CD4-positive, CD25-positive, alpha-beta regulatory T cell (primary cell): Measurements from ENCODE around the gene FOXP1. TPM values are rescaled to one million over a fixed set of nuclear protein-coding genes. Genes with fewer than 3 reads are reported as not detected.
A peak's percentile ranks its signal among the peaks of the same experiment; 100 is the strongest.

Source experiments
- ATAC-seq, 2 donors: fragments of 150-1000 bp; cut with Tn5 transposase; one replicate each; pipeline ENCODE4 v1.10.0; 2021; ENCODE audit warnings: low read depth in 2 of 2, moderate number of reproducible peaks in 2 of 2, moderate library complexity in 1 of 2
- DNase-seq, 3 donors: peaks; one replicate each; pipeline versions ENCODE4 v3.0.0 to v3.0.0-alpha.2; 2012 to 2022; ENCODE audit warnings: mixed read lengths in 1 of 3
- H3K27ac ChIP-seq: one replicate; pipeline ENCODE4 v1.7.0; 2013; ENCODE audit warnings: mild to moderate bottlenecking, low read length; ENCODE audit not compliant: insufficient read depth, poor library complexity, severe bottlenecking
- H3K27me3 ChIP-seq: one replicate; pipeline ENCODE4 v1.7.0; 2013; ENCODE audit warnings: low read length; ENCODE audit not compliant: control insufficient read depth, insufficient read depth
- H3K36me3 ChIP-seq: one replicate; pipeline ENCODE4 v1.7.0; 2013; ENCODE audit warnings: mild to moderate bottlenecking, low read length, moderate library complexity; ENCODE audit not compliant: control insufficient read depth, insufficient read depth
- H3K4me1 ChIP-seq: 2 replicates; pipeline ENCODE4 v1.7.0; 2013; ENCODE audit warnings: mild to moderate bottlenecking, low read length; ENCODE audit not compliant: insufficient read depth, control insufficient read depth, poor library complexity, severe bottlenecking
- H3K4me3 ChIP-seq: one replicate; pipeline ENCODE4 v1.7.0; 2013; ENCODE audit warnings: low read depth, mild to moderate bottlenecking, low read length, moderate library complexity
- H3K9me3 ChIP-seq, 2 experiments: 1 replicate in 1 of 2; 2 replicates in 1 of 2; pipeline ENCODE4 v1.7.0; 2013; ENCODE audit warnings: low read length in 2 of 2, mild to moderate bottlenecking in 1 of 2, moderate library complexity in 1 of 2; ENCODE audit not compliant: control insufficient read depth in 2 of 2
- H3K27ac Mint-ChIP-seq, 3 donors: one replicate each; pipeline ENCODE4 v1.8.0; 2020 to 2022; ENCODE audit warnings: mild to moderate bottlenecking in 3 of 3, mixed read lengths in 3 of 3, moderate library complexity in 2 of 3
- H3K27me3 Mint-ChIP-seq: one replicate; pipeline ENCODE4 v1.8.0; 2022; ENCODE audit warnings: mild to moderate bottlenecking, mixed read lengths
- H3K36me3 Mint-ChIP-seq: one replicate; pipeline ENCODE4 v1.8.0; 2020; ENCODE audit warnings: mixed read lengths
- H3K4me1 Mint-ChIP-seq, 4 donors: one replicate each; pipeline ENCODE4 v1.8.0; 2020 to 2022; ENCODE audit warnings: mixed read lengths in 4 of 4, mild to moderate bottlenecking in 1 of 4
- H3K4me3 Mint-ChIP-seq, 4 donors: one replicate each; pipeline ENCODE4 v1.8.0; 2020 to 2022; ENCODE audit warnings: mild to moderate bottlenecking in 4 of 4, mixed read lengths in 4 of 4, moderate library complexity in 3 of 4
- H3K9me3 Mint-ChIP-seq, 7 donors: one replicate each; pipeline ENCODE4 v1.8.0; 2020 to 2022; ENCODE audit warnings: mixed read lengths in 7 of 7, mild to moderate bottlenecking in 3 of 7, moderate library complexity in 2 of 7
- polyA plus RNA-seq, 4 donors: library from polyadenylated mRNA; unstranded; fragments of 300-500 nt; fragmentation: Illumina TruSeq; gene quantifications; one replicate each; pipeline ENCODE4 v1.2.3, GENCODE V29; 2021
- total RNA-seq: library from RNA; stranded (reverse); gene quantifications from one replicate; pipeline ENCODE4 v1.2.3, GENCODE V29; 2022

Gene FOXP1
- total and polyA plus RNA-seq, 5 donors from 2014 or later = 301 to 599 (median 346) TPM

DNA sequence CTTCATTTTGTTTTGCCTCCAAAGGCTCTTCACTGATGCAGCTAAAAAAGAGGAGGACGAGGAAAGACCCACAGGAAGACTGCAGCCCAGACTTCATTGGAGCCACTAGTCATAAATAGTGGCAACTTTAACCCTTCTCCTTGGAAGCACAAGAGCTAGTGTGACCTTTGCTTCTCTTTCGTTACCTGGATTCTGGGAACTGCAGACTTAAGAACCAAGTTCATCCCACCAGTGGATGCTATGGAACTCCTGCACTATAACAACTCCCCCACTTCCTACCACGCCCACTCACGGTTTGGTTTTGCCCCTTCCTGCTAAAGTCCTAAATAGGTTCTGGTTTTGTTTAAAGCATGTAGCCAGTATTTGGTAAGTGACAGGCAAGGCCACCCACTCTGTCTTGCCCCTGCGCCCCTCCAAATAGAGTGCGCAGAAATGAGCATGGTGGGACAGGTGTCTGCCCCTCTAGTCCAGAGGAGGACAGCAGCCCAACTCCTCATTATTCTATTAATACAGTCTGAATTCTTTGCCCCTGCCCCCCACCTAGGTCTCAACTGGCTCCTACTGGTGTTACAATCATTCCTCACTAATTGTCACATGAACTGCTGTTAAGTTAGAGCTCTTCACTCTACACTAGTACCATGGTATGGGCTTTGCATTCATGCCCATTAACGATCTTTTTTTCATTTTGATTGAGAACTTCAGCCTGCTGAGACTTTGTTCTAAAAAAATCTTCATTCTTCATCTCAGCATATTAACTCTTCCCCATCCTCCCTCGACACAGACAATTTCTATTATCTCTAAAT lies 504.6 kb downstream of the FOXP1 start:
- H3K4me1 ChIP-seq = peaks cover 55% of the 10 kb centered on the region
- peak in 1 of 3 donors; percentile 58 for DNase-seq

DNA sequence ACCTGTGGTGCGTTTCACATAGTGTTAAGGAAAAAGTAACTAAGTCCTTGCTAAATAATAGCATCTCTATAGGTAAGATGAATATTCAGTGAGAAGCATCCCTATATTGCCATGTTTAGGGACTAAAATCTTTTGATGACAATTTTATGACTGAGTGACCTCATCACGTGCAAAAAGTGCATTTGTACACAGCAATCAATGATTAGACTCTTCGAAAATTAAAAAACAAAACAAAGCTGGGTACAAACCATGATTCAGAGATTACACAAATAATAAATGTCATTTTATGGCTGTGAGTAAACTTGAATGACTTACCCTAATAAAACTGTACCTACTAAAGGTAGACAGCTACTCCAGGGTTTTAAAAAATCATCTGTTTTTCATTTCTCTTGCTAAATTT lies 505.3 kb downstream of the FOXP1 start:
- Histone ChIP-seq H3K27ac (peak overlapping the region; percentile 64), H3K27me3 (no peaks in the 10 kb centered on the region), H3K4me3 (no peak overlapping the region), H3K36me3 (peaks cover 21% of the 10 kb centered on the region), H3K4me1 (peaks cover 52% of the 10 kb centered on the region), H3K9me3 (no peaks in the 10 kb centered on the region)
- no peaks in the 10 kb centered on the region for H3K27me3 Mint-ChIP-seq
- H3K9me3 Mint-ChIP-seq = peaks cover 0 to 1% (median 0%) of the 10 kb centered on the region in 7 donors
- peak overlapping the region; percentile 81 to 97 (median 83) for H3K27ac Mint-ChIP-seq
- peaks cover 57 to 90% (median 75%) of the 10 kb centered on the region in 4 donors for H3K4me1 Mint-ChIP-seq
- no peak for ATAC-seq
- peak overlapping the region; percentile 37 to 77 (median 58) for H3K4me3 Mint-ChIP-seq
- no peak for DNase-seq
- H3K36me3 Mint-ChIP-seq = peaks cover 18% of the 10 kb centered on the region

More for the DNA sequence above, 504.6 kb downstream of the FOXP1 start:
- Histone ChIP-seq H3K4me3 (peak overlapping the region; percentile 38), H3K27me3 (no peaks in the 10 kb centered on the region), H3K27ac (peak overlapping the region; percentile 64), H3K9me3 (no peaks in the 10 kb centered on the region), H3K36me3 (peaks cover 20% of the 10 kb centered on the region)
- Mint-ChIP-seq H3K4me3 (peak overlapping the region in 3 of 4 donors; percentile 37 to 77 (median 68)), H3K36me3 (peaks cover 18% of the 10 kb centered on the region), H3K4me1 (peaks cover 58 to 90% (median 76%) of the 10 kb centered on the region in 4 donors), H3K9me3 (peaks cover 0 to 1% (median 0%) of the 10 kb centered on the region in 7 donors), H3K27ac (peak overlapping the region; percentile 81 to 95 (median 83)), H3K27me3 (no peaks in the 10 kb centered on the region)
- ATAC-seq = peak in 1 of 2 donors; percentile 29

DNA sequence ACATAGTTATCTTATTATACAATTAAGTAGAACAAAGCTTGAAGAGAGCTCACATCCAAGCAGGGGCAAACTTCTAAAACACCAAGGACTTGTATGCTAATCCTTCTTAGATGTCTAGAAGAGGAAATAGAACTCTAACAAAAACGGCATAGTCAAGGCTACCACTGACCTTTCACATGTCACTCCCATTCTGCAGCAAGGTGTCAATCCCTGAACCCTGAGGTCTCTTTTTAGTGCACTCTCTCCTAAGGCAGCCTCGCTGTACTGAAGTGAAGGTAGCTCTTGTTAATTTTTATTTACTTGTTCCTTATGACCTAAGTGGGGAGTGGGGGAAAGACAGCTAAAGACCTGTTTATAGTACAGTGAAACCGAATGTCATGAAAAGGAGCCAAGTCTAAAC lies 506.5 kb downstream of the FOXP1 start:
- Histone ChIP-seq H3K36me3 (peaks cover 16% of the 10 kb centered on the region), H3K9me3 (no peaks in the 10 kb centered on the region), H3K27me3 (no peaks in the 10 kb centered on the region), H3K4me3 (peak overlapping the region; percentile 9), H3K4me1 (peaks cover 49% of the 10 kb centered on the region), H3K27ac (peak overlapping the region; percentile 10)
- Mint-ChIP-seq H3K4me3 (peak overlapping the region in 2 of 4 donors; percentile 37 to 41), H3K27ac (peak overlapping the region; percentile 81 to 97 (median 83)), H3K4me1 (peaks cover 55 to 91% (median 73%) of the 10 kb centered on the region in 4 donors), H3K27me3 (no peaks in the 10 kb centered on the region), H3K9me3 (peaks cover 0 to 2% (median 0%) of the 10 kb centered on the region in 7 donors), H3K36me3 (peaks cover 16% of the 10 kb centered on the region)
- no peak for ATAC-seq
- no peak for DNase-seq

DNA sequence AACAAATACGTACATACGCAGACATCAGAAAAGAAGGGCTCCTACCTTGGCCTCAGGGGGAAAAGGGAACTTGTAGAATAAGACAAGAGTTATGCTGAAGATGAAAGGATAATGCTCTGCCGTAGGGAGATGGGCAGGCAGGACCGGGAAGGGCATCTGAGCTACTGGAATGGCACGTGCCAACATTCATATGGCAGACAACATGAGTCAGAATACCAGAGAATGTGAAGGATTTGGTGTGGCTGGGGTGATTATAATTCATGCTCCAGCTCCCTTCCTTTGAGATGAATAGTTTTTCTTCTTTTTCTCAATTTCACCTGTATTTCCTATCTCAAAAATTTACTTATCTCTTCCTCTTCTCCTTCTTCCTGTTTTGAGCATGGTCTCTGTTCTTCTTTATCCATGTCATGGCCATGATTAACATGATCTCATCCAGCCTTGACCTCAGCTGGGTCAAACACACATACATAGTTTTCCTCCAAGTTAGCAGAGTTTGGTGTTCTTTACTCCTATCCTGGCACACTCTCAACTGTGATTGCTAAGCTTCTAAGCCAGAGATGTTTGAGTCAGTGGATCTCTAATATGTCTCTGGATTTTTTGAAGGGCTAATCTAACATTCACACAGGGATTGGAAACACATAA lies 507.0 kb downstream of the FOXP1 start:
- H3K4me3 Mint-ChIP-seq = peak overlapping the region in 3 of 4 donors; percentile 37 to 84 (median 41)

DNA sequence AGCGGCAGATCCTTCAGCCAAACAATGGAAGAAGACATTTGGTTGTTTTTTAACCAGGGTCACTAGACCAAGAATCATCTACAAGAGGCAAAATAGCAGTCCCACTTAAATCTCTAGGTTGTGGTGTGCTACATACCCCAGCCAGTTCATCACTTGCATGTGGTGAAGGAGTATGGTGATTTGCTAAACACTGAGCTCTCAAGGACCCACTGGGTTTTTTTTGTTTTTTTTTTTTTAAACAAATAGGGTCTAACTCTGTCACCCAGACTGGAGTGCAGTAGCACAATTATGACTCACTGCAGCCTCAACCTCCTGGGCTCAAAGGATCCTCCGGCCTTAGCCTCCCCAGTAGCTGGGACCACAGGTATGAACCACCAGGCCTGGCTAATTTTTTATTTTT lies 508.0 kb downstream of the FOXP1 start:
- Histone ChIP-seq H3K4me3 (no peak overlapping the region), H3K27me3 (no peaks in the 10 kb centered on the region), H3K27ac (no peak overlapping the region), H3K36me3 (peaks cover 16% of the 10 kb centered on the region), H3K9me3 (no peaks in the 10 kb centered on the region), H3K4me1 (peaks cover 40% of the 10 kb centered on the region)
- Mint-ChIP-seq H3K4me3 (no peak overlapping the region), H3K36me3 (peaks cover 16% of the 10 kb centered on the region), H3K9me3 (peaks cover 0 to 2% (median 0%) of the 10 kb centered on the region in 7 donors), H3K27me3 (no peaks in the 10 kb centered on the region), H3K27ac (peak overlapping the region; percentile 57 to 83 (median 81)), H3K4me1 (peaks cover 43 to 95% (median 70%) of the 10 kb centered on the region in 4 donors)
- DNase-seq (no peak), ATAC-seq (peak in 1 of 2 donors; percentile 30)

More for the DNA sequence above, 507.0 kb downstream of the FOXP1 start:
- H3K4me1 Mint-ChIP-seq = peaks cover 53 to 95% (median 72%) of the 10 kb centered on the region in 4 donors
- Histone ChIP-seq H3K27me3 (no peaks in the 10 kb centered on the region), H3K4me1 (peaks cover 44% of the 10 kb centered on the region), H3K36me3 (peaks cover 16% of the 10 kb centered on the region), H3K4me3 (no peak overlapping the region), H3K27ac (peak overlapping the region; percentile 18), H3K9me3 (no peaks in the 10 kb centered on the region)
- H3K27me3 Mint-ChIP-seq = no peaks in the 10 kb centered on the region
- ATAC-seq (no peak), DNase-seq (no peak)
- H3K9me3 Mint-ChIP-seq = peaks cover 0 to 2% (median 0%) of the 10 kb centered on the region in 7 donors
- H3K36me3 Mint-ChIP-seq = peaks cover 16% of the 10 kb centered on the region
- peak overlapping the region; percentile 81 to 97 (median 83) for H3K27ac Mint-ChIP-seq

DNA sequence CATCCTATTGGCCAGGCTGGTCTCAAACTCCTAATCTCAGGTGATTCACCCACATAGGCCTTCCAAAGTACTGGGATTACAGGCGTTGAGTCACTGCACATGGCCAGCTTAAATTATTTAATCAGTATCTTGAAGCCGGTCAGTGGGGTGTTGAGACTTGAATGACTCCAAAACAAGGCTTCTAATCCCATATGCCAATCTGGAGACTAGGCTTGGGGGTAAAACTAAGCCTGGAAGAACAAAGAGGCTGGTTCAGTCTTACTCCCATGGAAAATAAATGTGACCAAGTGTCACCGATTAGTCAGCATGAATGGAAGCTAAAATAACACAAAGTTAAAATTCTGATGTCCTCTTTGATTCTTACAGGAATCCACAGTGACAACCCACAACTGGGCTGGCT lies 509.1 kb downstream of the FOXP1 start:
- ATAC-seq = no peak
- Histone ChIP-seq H3K4me3 (no peak overlapping the region), H3K27me3 (no peaks in the 10 kb centered on the region), H3K4me1 (peaks cover 40% of the 10 kb centered on the region), H3K9me3 (no peaks in the 10 kb centered on the region), H3K27ac (peak overlapping the region; percentile 35), H3K36me3 (peaks cover 16% of the 10 kb centered on the region)
- Mint-ChIP-seq H3K27ac (peak overlapping the region in 2 of 3 donors; percentile 78 to 81), H3K36me3 (peaks cover 16% of the 10 kb centered on the region), H3K9me3 (peaks cover 0 to 2% (median 0%) of the 10 kb centered on the region in 7 donors), H3K4me1 (peaks cover 42 to 95% (median 70%) of the 10 kb centered on the region in 4 donors), H3K27me3 (no peaks in the 10 kb centered on the region), H3K4me3 (peak overlapping the region in 1 of 4 donors; percentile 22)
- DNase-seq = no peak

DNA sequence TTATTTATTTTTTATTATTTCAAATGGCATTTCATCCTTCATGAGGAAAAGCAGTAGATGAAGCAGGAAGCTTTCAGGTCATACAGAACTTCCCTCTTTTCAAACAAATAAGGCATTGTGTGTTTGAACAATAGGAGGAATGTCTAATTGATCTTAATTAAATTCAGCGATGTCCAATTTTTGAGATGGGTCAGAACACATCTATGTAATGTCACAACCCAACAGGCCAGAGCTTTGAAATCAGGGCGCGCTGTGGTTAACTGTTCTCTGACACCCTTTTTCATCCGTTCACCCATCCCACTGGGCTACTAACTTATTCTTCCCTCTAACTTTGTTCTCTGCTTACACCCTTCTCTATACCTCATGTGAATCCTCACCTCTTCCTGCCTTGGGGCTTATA lies 510.5 kb downstream of the FOXP1 start:
- Histone ChIP-seq H3K36me3 (peaks cover 16% of the 10 kb centered on the region), H3K9me3 (no peaks in the 10 kb centered on the region), H3K27me3 (no peaks in the 10 kb centered on the region), H3K4me3 (no peak overlapping the region), H3K4me1 (peaks cover 42% of the 10 kb centered on the region), H3K27ac (peak overlapping the region; percentile 35)
- no peak overlapping the region for H3K4me3 Mint-ChIP-seq
- peaks cover 0 to 2% (median 0%) of the 10 kb centered on the region in 7 donors for H3K9me3 Mint-ChIP-seq
- no peaks in the 10 kb centered on the region for H3K27me3 Mint-ChIP-seq
- DNase-seq (no peak), ATAC-seq (no peak)
- H3K27ac Mint-ChIP-seq = peak overlapping the region; percentile 81 to 94 (median 88)
- H3K36me3 Mint-ChIP-seq = peaks cover 16% of the 10 kb centered on the region
- peaks cover 38 to 93% (median 68%) of the 10 kb centered on the region in 4 donors for H3K4me1 Mint-ChIP-seq
